Measurements from ENCODE around the gene C20orf144. TPM values are rescaled to one million over a fixed set of nuclear protein-coding genes. Genes with fewer than 3 reads are reported as not detected.
A peak's percentile ranks its signal among the peaks of the same experiment; 100 is the strongest.

Gene C20orf144
- total RNA-seq, 2 donors from 2014 or later, result 0.23 to 0.43 TPM

DNA sequence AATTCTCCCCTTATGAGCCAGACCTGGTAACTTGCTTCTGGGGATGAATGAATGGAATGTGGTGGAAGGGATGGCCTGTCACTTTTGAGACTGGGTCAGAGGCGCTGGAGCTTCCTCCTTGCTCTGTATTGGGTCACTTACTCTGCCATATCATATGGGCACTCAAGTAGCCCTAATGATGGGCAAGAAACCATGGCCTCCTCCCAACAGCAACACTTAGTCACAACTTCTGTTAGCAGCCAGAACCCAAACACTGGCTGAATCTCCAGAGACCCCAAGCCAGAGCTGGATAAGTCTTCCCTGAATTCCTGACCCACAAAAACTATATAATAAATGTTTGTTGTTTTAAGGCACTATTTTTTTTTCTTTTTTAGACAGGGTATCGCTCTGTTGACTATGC, 18.6 kb downstream of the C20orf144 start:
- Mint-ChIP-seq H3K27ac (peak overlapping the region in 1 of 2 donors; percentile 84), H3K9me3 (no peaks in the 10 kb centered on the region), H3K36me3 (peaks cover 19 to 48% of the 10 kb centered on the region in 2 donors)
- DNase-seq (ENCODE audit: low spot score in 2 of 2) (no peak), ATAC-seq (no peak)

DNA sequence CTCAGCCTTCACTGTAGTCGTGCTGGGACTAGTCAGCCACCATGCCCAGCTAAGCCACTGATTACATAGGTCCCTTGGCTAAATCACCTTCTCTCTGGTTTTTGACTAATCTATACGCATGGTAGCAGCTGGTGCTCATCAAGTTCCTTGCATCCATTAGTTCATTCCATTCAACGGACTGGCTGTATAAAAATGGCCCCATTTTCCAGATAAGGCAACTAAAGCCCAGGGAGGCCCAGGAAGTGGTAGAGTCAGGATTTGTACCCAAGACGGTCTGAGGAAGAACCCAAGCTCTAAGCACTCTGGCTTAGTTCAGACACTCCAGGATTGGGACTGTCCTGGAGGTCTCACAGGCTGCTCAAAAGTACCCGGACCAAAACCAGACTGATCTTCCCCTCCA, 19.2 kb downstream of the C20orf144 start:
- ATAC-seq (no peak), DNase-seq (ENCODE audit: low spot score in 2 of 2) (no peak)
- Mint-ChIP-seq H3K36me3 (peaks cover 18 to 42% of the 10 kb centered on the region in 2 donors), H3K9me3 (no peaks in the 10 kb centered on the region), H3K27ac (peak overlapping the region; percentile 53 to 78)

DNA sequence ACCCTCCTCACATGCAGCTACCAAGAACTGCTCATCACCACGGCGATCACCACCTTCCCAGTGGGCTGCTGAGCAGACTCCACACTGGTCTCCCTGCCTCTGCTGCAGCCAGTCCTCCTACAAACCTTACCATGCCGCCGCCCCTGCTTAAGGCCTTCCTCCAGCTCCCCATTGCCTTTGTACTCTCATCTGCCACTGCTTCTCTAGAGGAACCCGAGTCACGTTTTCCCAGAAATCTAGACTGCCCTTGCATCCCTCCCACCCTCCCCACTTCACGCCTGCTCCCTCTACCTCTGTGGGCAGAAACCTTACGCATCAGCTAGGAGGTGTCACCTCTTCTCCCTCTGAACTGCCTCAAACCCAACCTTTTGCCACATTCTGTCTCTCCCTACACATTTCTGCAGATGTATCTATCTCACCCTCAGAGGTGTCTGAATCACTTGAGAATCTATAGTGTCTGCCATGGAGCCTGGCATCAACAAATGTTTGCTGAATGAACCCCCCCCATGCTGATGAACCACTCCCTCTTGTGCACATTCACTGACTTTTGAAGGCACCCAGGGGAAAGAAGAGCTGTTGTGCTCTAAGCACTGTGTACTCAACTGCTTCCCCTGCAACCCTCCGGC, 19.7 kb downstream of the C20orf144 start:
- DNase-seq (ENCODE audit: low spot score in 2 of 2), result no peak
- Mint-ChIP-seq H3K36me3 (peaks cover 15 to 38% of the 10 kb centered on the region in 2 donors), H3K9me3 (no peaks in the 10 kb centered on the region), H3K27ac (peak overlapping the region; percentile 72 to 92)
- ATAC-seq, result peak in 1 of 2 donors; percentile 19

DNA sequence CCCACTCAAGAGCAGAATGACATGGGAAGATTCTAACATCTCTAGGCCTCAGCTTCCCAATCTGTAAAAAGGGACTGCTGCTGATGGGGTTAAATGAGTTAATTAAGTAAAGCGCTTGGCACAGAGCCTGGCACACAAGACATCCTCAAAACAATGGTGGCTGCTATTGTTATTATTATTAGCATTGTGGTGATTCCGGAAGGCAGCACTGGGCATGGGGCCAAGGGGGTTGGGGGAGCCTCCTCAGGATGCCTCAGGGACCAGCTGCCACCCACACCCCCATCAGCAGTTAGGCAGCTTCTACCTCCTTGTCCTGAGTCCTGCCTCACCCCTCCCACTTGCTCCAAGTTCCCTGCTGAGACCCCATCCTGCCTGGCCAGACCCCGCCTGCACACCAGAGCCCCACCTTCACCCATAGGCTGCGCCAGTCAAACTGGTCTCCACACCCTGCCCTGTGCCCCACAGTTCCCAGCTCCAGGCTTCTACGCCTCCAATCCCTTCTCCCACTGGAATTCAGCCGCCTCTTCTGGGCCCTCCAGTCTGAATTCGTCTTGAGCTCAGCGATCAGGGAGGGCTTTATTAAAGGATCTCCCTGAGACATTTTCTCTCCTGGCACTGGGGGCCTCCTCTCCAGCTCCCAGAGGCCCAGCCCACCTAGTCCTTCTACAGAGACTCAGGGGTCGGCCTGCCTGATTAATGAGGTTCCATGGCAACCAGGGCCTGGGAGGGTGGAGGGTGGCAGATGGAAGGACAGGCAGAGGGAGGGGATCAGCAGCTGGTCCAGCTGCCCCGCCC, 22.6 kb downstream of the C20orf144 start:
- peaks cover 10 to 30% of the 10 kb centered on the region in 2 donors for H3K36me3 Mint-ChIP-seq

DNA sequence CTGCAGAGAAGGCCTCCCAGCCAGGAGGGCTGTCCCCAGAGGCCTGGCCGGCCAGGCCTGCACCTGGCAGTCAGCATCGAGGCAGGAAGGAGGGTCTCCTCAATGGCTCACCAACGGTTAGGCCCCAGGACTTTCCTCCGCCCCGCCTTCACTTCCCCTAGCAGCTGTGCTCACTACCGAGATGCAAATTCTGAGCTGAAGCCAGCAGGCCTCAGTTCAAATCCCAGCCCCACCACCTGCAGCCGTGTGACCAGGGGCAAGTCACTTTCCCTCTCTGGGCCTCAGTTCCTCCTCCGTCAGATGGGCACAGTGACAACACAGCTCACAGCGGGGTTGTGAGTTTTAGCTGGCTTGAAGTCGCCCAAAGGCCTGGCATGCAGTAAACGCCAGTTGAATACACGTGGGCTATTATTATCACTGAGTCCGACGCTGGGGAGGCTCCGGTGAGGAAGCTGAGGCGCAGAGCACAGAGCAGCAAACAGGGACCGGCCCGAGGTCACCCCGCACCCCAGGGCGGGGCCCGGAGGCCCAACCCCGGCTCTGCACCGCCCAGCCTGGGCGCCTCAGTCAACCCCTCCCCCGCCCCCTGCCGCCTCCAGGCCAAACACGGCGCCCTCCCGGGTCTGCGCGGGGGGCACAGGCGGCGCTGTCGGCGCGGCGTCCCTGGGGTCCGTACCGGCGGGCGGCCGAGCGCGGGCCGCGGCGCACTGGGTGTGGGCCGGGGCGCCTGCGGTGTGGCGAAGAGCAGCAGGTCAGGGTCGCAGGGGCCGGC, 23.4 kb downstream of the C20orf144 start:
- Mint-ChIP-seq H3K27ac (peak overlapping the region; percentile 86 to 96), H3K9me3 (no peaks in the 10 kb centered on the region), H3K36me3 (peaks cover 10 to 29% of the 10 kb centered on the region in 2 donors)
- peak; percentile 69 to 70 for DNase-seq (ENCODE audit: low spot score in 2 of 2)
- peak; percentile 53 to 58 for ATAC-seq

More for the DNA sequence above, 22.6 kb downstream of the C20orf144 start:
- ATAC-seq (no peak), DNase-seq (ENCODE audit: low spot score in 2 of 2) (no peak)
- H3K9me3 Mint-ChIP-seq, result no peaks in the 10 kb centered on the region
- peak overlapping the region; percentile 86 to 96 for H3K27ac Mint-ChIP-seq

DNA sequence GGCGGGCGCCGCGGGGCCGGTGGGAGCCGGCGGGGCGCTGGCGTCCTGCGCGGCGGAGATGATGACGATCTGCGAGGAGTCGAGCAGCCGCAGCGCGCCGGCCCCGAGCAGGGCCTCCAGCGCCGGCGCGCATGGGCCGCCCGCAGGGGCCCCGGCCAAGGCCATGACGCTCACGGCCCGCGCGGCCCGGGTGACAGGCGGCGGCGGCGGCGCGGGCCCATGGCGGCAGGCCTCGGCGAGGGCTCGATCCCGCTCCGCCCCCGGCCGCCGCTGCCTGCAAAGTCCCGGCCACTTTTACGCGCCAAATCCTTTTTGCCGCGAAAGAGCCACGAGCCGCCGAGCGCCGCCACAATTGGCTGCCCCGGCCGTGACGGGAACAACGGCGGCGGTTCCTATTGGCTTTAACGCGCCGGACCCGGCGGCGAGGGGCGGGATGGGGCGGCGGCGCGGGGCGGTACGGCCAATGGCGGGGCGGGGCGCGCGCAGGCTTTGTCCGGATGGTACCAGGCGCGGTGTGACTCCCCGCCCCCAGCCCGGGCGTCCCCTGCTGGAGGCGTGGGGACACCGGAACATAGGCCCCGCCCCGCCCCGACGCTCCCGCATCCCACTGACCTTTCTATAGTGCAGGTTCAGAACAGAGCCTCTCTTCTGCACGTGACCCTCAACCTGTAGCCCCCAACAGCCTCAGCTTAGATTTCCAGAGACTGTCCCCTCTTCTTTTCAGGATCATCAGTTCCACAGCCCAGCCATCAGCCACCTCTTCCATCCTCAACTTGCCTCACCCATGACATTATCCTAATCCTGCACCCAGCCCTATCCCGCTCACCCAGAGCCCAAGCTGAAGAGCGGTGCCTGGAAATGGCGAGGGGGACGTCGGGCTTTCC, 24.2 kb downstream of the C20orf144 start, which contains the start of gene E2F1:
Gene E2F1 (minus strand): TSS at position 286 of the 884 bp plus-strand sequence. CDS start 121 bp downstream, at position 165.
- ATAC-seq (peak; percentile 84 to 89), DNase-seq (ENCODE audit: low spot score in 2 of 2) (peak; percentile 97 to 98)
- no peaks in the 10 kb centered on the region for H3K9me3 Mint-ChIP-seq

DNA sequence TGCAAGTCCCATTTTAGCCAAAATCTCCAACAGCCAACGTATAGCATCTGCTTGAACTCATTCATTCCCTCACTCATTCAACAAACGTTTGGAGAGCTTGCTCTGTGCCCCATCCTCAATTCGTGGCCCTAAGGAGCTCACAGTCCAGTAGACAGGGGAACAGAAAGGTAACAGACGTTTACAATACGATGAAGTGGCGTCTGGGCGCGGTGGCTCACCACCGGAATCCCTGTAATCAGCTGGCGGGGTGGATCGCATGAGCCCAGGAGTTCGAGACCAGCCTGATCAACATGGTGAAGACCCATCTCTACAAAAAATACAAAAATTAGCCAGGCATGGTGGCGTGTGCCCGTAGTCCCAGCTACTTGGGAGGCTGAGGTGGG, 24.8 kb downstream of the C20orf144 start:
- Mint-ChIP-seq H3K36me3 (peaks cover 10 to 25% of the 10 kb centered on the region in 2 donors), H3K9me3 (no peaks in the 10 kb centered on the region), H3K27ac (peak overlapping the region in 1 of 2 donors; percentile 61)
- ATAC-seq (no peak), DNase-seq (ENCODE audit: low spot score in 2 of 2) (no peak)

More for the DNA sequence above, 24.2 kb downstream of the C20orf144 start, which contains the start of gene E2F1:
- peaks cover 10 to 26% of the 10 kb centered on the region in 2 donors for H3K36me3 Mint-ChIP-seq
- H3K27ac Mint-ChIP-seq, result peak within 1 kb of the TSS; percentile 86 to 96

DNA sequence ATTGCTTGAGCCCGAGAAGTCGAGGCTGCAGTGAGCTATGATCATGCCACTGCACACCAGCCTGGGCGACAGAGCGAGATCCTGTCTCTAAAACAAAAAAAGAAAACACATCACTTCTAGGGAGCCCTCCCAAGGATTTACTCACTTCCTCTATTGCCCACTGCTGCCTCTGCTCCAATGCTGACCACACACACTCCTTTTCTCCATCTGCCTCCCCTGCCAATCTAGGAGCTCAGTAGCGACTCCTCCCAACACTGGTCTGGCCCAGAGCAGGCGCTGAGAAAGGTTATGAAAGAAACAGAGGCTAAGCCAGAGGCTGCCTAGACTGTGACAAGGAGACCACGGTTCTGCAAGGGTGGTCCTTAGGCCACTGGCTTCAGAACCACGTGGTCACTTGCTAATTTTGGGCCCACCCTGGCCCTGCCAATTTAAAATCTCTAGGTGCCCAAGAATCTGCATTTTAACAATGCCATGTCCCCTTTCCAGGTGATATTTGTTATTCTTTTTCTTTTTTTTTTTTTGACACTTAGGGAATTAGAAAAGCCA, 25.3 kb downstream of the C20orf144 start:
- H3K36me3 Mint-ChIP-seq, result peaks cover 10 to 20% of the 10 kb centered on the region in 2 donors
- H3K27ac Mint-ChIP-seq, result peak overlapping the region; percentile 45 to 51
- ATAC-seq, result no peak
- H3K9me3 Mint-ChIP-seq, result no peaks in the 10 kb centered on the region
- DNase-seq (ENCODE audit: low spot score in 2 of 2), result no peak

DNA sequence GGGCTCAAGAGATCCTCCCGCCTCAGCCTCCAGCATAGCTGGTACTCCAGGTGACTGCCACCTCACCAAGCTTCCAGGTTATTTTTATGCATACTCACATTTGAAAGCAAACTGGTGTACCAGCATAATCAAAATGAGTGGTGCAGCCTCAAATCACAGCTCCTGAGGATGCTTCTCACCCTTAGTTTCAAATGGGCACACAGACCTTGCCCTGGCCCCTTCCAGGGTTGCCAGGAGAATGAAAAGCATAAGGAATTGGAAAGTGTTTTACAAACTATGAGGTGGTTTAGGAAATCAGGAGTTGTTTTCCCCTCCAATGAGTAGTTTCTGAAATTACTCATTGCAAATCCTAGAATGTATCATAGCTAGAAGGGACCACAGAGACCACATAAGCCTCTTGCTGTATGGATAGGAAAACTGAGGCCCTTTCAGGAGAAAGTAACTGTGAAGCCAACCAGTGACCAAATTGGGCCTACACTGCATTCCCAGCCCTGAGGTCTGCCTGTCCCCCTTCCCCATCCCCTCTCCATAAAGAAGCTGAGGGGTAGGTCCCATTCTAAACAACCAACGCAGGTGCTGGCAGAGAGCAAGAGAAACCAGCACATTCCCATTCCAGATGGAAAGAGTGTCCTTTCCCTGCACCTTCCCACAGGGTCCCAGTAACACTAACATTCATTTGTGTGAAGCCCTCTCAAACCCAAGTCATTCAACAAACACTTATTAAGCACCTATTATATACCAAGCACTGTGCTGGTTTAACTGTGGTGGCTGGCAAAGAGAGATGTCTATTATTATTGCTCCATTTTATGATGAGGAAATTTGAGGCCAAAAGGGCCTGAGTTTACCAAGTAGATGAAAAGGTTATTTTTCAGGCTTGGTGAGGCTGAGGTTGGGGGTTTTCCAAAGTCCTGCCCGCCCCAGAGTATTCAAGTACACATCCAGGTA, 26.1 kb downstream of the C20orf144 start:
- DNase-seq (ENCODE audit: low spot score in 2 of 2), result no peak
- no peaks in the 10 kb centered on the region for H3K9me3 Mint-ChIP-seq
- peak; percentile 2 to 5 for ATAC-seq
- peak overlapping the region; percentile 45 to 51 for H3K27ac Mint-ChIP-seq
- peaks cover 10 to 12% of the 10 kb centered on the region in 2 donors for H3K36me3 Mint-ChIP-seq

DNA sequence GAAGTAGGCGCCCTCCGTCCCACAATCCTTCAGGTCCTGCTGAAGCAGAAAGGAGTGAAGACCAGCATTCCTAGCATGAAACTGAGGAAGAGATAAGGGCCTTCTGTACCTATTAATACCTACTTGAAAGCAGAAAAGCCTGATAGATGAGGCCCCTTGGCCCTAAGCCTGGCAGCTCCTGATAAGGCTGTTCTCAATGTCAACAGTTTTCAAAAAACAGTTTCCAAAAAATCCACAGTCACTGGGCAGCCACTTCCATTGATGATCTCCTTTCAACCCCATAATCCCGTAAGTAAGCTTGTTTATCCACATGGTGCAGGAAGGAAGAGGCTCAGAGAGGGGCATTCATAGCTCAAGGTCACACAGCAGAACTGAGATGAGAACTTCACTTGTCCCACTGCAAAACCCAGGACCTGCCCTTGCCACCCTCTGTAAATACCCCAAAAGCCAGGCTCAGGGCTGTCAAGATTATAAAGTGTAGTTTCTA, 26.9 kb downstream of the C20orf144 start:
- H3K36me3 Mint-ChIP-seq, result peaks cover 10 to 12% of the 10 kb centered on the region in 2 donors
- H3K9me3 Mint-ChIP-seq, result no peaks in the 10 kb centered on the region
- ATAC-seq, result no peak
- H3K27ac Mint-ChIP-seq, result peak overlapping the region in 1 of 2 donors; percentile 45
- no peak for DNase-seq (ENCODE audit: low spot score in 2 of 2)

DNA sequence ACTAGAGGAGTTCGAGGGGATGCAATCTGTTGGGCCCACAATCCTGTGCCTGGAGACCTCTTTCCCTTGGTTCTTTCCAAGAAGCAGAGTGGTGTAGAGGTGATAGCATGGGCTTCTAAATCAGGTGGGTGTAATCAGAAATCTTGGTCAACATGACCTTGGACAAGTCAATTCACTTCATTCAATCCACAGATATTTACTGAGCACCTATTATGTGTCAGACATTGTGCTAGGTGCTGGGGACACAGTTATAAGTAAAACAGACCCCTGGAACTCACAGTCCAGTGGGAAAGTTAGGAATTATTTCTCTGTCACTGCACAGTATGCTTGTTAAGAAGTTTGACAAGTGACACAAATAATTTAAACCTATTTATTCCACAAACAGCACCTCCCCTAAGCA, 27.4 kb downstream of the C20orf144 start:
- no peaks in the 10 kb centered on the region for H3K9me3 Mint-ChIP-seq
- ATAC-seq (no peak), DNase-seq (ENCODE audit: low spot score in 2 of 2) (no peak)
- peak overlapping the region in 1 of 2 donors; percentile 61 for H3K27ac Mint-ChIP-seq
- H3K36me3 Mint-ChIP-seq, result peaks cover 10 to 11% of the 10 kb centered on the region in 2 donors

DNA sequence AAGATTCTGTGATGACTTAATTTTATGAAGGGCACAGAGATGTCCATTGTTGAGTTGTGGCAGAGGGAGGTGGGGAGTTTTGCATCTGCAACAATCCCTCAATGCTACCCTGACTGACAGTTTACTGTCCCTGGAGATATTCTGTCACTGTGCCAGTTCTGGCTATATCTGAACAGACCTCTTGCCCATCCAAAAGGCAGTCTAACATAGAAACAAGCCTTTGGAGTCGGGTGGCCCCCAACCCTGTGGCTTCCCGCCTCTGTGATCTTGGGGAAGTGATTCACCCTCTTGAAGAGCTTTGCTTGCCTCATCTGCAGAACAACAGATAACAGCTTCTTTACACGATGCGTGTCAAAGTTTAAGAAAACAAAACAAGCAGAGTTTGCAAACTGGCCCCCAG, 27.8 kb downstream of the C20orf144 start:
- Mint-ChIP-seq H3K36me3 (peaks cover 7% of the 10 kb centered on the region in 2 donors), H3K27ac (peak overlapping the region; percentile 44 to 61), H3K9me3 (no peaks in the 10 kb centered on the region)
- peak; percentile 10 to 40 for ATAC-seq
- DNase-seq (ENCODE audit: low spot score in 2 of 2), result peak in 1 of 2 donors; percentile 60

DNA sequence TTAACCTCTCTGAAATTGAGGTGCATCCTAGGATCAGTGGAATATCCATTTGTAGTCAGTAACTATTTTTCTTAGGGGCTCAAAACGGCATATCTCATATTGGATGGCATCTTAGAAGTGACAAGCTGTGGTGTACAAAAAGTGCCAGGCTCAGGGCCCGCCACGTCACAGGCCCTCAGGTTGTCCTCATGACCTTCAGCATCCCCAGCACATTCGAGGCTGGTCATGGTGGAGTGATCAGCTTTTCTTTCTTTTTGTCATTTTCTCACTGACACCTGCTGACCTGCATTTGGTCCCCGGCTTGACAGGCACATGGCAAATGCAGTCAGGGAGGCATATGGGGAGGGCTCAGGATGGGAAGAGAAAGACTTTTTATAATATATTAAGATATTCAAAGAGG, 31.2 kb downstream of the C20orf144 start:
- no peak for ATAC-seq
- no peak for DNase-seq (ENCODE audit: low spot score in 2 of 2)
- Mint-ChIP-seq H3K27ac (no peak overlapping the region), H3K36me3 (no peaks in the 10 kb centered on the region), H3K9me3 (no peaks in the 10 kb centered on the region)

DNA sequence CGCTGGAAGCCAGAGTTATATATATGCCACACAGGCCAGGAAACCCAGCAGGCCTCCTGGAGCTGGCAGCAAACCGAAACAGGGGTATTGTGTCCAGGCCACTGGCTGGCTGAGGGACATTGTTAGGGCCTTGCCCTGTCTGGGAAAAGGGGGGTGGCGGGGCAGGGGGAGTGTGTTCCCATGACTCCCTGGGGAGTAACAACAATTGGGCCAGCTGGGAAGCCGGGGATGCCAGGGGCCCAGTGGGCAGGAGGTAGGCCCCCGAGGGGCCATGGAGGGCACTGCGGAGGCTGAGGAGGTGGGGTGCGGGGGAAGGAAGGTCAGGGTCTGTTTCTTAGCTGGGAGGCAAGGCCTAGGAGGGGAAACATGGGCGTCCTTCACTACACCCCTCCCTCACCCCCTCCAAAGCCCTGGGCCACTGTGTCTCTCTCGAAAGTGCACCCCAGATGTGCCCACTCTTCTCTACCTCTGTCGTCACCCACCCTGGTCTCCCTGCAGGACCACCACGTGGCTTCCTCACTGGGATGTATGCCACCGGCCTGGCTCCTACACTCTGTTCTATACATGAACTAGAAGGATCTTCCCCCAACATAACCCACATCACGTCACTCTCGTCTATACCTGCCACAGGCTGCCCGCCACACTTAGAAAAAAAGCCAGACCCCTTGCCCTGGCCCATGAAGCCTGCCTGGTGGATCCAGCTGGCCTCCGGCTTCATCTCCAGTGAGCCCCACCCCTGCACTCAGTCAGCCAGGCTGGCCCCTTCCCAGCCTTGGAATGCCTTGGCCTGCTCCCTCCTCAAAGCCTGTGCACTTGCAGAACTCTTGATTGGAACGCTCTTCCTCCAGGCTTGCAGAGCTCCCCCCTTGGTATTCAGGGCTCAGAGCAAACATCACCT, 31.9 kb downstream of the C20orf144 start:
- no peaks in the 10 kb centered on the region for H3K9me3 Mint-ChIP-seq
- H3K36me3 Mint-ChIP-seq, result peaks cover 0 to 5% of the 10 kb centered on the region in 2 donors
- ATAC-seq (no peak), DNase-seq (ENCODE audit: low spot score in 2 of 2) (no peak)
- H3K27ac Mint-ChIP-seq, result peak overlapping the region in 1 of 2 donors; percentile 48
